Measurements from ENCODE around the gene RCSD1. TPM values are rescaled to one million over a fixed set of nuclear protein-coding genes. Genes with fewer than 3 reads are reported as not detected.

Gene RCSD1
- polyA plus RNA-seq, 1 donor: 7.4 TPM

GRCh38 chr1:167751676-167752075, 121.6 kb downstream of the RCSD1 start:
- no peaks in the 10 kb centered on the region for H3K27me3 ChIP-seq (ENCODE audit: control insufficient read depth, insufficient read depth, low read length)
- WGBS (ENCODE audit: insufficient coverage, low lambda C conversion rate): 60% methylated on average over 1 of the region's 1 CpG
- H3K4me3 ChIP-seq (ENCODE audit: low read length): no peak overlapping the region
- H3K36me3 ChIP-seq (ENCODE audit: control insufficient read depth, insufficient read depth, low read length): no peaks in the 10 kb centered on the region
- no peaks in the 10 kb centered on the region for H3K9me3 ChIP-seq (ENCODE audit: control insufficient read depth, low read depth, low read length)
- no peak for DNase-seq
- no peak overlapping the region for H3K27ac ChIP-seq (ENCODE audit: low read length)
- H3K4me1 ChIP-seq (ENCODE audit: control insufficient read depth, insufficient read depth, low read length): peaks cover 13% of the 10 kb centered on the region

DNA sequence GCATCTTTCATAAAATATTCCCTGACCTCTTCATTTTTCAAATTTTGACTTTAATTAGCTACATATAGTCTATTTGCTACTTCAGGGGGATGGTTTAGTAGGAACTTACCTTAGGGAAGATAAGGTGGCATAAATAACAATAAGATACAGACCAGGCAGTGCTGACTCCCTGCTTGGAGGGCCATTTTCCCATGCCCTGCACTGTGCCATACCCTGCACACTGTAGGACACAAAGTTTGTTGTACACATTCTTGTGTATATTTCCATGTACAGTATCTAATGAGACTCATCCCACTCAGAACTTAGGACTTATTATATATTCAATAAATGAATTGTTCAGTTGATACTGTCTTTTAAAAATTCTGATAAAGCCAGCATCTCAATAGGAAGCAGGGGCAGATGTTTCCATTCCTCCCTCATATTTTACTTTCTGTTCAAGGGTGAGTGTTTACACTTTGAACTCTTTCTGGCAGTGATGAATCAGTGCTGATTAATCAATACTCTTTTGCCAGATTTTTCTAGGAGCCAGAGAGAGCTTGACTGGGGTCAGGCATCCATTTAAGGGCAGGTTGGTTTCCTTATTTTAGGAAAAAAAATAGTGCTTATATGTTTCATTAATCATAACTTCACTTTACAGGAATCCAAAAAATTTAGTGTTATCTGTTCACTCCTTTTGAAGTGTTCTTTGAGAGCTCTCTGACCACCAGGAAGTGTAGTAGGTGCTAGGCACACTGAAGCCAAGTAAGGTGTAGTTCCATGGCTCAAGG, 122.4 kb downstream of the RCSD1 start:
- H3K4me1 ChIP-seq (ENCODE audit: control insufficient read depth, insufficient read depth, low read length): peaks cover 20% of the 10 kb centered on the region
- H3K9me3 ChIP-seq (ENCODE audit: control insufficient read depth, low read depth, low read length): no peaks in the 10 kb centered on the region
- H3K4me3 ChIP-seq (ENCODE audit: low read length): no peak overlapping the region
- no peaks in the 10 kb centered on the region for H3K27me3 ChIP-seq (ENCODE audit: control insufficient read depth, insufficient read depth, low read length)
- H3K36me3 ChIP-seq (ENCODE audit: control insufficient read depth, insufficient read depth, low read length): no peaks in the 10 kb centered on the region
- DNase-seq: no peak
- H3K27ac ChIP-seq (ENCODE audit: low read length): no peak overlapping the region

DNA sequence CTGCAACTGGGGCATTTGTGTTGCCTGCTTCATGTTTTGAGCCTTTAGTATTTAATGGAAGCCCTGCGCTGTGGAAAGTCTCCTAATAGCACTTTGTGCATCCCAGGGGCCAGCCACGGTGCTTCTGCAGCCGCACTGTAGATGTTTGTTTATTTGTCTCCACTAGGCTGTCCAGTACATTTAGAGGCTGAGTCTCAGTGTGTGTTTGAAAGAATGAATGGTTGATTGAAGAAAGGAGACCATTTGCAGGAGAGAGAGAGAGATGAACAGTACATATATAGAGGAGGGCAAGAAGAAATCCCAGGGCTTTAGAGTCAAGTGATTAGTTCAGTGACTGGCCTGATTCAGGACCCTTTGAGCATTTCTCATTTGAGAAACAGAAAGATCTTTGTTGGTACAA, 125.6 kb downstream of the RCSD1 start:
- H3K36me3 ChIP-seq (ENCODE audit: control insufficient read depth, insufficient read depth, low read length): no peaks in the 10 kb centered on the region
- no peaks in the 10 kb centered on the region for H3K9me3 ChIP-seq (ENCODE audit: control insufficient read depth, low read depth, low read length)
- no CpG with 5 or more reads among the region's 3 CpGs for WGBS (ENCODE audit: insufficient coverage, low lambda C conversion rate)
- no peak overlapping the region for H3K4me3 ChIP-seq (ENCODE audit: low read length)
- H3K27me3 ChIP-seq (ENCODE audit: control insufficient read depth, insufficient read depth, low read length): no peaks in the 10 kb centered on the region
- DNase-seq: no peak
- no peak overlapping the region for H3K27ac ChIP-seq (ENCODE audit: low read length)
- H3K4me1 ChIP-seq (ENCODE audit: control insufficient read depth, insufficient read depth, low read length): peaks cover 21% of the 10 kb centered on the region

Other genes with a start within 250 kb of the RCSD1 start
- gene CD247, start 111.7 kb upstream of the RCSD1 start, polyA plus RNA-seq: 7.4 TPM
- gene CREG1, start 76.5 kb upstream of the RCSD1 start, polyA plus RNA-seq: 156 TPM
- 105 TPM for gene MPZL1, start 91.8 kb downstream of the RCSD1 start, polyA plus RNA-seq

All from large intestine (tissue), 3 donors.